ENCODE measurements around the gene NUAK2. TPM values are rescaled to one million over a fixed set of nuclear protein-coding genes. Genes with fewer than 3 reads are reported as not detected.

NUAK2 gene
- total RNA-seq, 1 experiment from 2014 or later, result 18.4 TPM

DNA sequence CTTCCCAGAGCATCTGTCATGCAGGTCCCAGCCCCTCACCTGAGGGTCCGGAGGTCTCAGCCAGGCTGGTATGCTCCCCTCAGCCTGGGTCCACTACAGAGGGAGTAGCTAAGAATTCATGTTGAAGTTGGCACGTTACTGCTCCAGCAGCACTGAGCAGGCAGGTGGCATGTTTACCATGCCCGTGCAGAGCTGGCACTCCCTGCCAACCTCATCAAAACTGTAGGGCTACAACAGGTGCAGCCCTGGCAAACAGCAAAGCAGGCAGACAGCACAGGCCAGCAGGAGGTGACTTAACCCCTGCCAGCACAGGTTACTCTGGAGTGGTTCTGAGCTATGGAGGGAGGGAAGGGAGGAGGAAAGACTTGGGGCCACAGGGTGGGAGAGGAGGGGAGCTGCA, 46.4 kb downstream of the NUAK2 start:
- DNase-seq (ENCODE audit: low spot score), result no peak

DNA sequence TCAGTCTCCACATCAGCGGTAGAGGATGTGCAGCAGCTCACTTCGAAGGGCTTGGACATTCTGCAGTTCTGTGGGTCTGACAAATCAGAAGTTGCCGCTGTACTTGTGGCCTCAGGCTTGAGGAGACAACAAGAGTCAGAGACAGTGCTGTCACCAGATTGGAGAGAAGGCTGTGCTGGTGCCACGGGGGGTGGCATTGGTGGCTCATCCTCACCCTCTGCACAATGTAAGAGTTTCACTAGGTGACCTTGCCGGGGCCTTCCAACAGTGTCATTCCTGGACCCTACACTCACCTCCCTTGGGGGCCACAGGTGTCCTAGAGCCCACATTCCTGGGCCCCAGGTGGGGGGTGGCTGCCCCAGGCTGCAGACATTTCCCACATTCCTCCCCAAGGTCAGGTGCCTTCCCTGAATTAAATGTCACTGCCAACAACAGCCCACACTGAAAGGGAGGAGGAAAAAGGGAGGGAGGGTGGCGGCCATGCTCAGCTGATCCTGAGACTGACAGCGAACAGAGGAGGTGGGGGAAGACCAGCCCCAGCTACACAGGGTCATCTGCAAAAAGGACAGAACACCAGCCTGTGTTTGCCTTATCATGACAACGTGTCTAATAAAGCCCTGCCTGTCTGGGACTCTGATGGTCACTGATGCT, 47.4 kb downstream of the NUAK2 start:
- peak; percentile 80 for DNase-seq (ENCODE audit: low spot score)

DNA sequence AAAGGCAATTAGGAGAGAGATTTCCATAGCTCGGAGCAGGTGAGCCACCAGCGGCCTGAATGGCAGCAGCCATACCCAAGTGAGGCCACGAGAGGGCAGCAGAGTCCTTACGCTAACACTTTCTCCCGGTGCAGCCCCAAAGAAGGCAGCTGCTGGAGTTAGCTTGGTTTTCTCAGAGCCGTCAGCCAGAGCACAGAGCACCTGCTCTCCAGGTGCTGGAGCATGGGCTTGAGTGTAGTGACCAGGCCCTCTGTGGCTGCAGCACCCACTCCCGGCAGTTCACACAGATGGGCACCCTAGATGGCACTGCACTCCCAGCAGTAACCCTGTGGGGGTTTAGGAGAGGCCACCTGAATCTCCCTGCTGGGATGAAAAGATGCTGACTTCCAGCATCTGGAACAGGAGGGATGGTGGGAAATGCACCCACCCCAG, 48.0 kb downstream of the NUAK2 start:
- DNase-seq (ENCODE audit: low spot score), result peak; percentile 92

DNA sequence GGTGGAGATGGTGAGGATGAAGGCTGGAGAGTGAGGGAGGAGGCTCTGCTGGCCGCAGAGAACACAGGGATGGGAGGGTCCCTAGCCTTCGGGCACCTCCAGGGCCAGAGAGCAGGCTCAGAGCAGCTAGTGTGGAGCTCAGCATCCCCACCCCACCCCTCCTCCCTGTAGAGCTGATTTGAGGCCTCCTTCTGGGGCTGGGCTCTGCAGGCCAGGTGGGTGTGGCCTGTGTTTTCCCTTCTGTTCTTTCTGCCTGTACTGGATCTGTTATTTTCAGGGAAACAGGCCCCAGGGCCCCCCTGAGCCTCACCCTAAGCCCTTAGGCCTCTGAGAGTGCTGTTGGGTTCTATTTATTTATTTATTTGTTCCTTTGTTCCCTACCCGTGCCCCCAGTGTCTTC, 49.0 kb downstream of the NUAK2 start:
- no peak for DNase-seq (ENCODE audit: low spot score)

DNA sequence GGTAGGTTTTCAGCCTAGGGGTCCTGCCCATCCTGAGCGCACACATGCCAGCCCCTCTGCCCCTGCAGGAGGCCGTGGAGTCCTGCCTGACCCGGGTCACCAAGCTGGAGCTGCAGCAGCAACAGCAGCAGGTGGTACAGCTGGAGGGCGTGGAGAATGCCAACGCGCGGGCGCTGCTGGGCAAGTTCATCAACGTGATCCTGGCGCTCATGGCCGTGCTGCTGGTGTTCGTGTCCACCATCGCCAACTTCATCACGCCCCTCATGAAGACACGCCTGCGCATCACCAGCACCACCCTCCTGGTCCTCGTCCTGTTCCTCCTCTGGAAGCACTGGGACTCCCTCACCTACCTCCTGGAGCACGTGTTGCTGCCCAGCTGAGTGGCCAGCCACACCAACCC, 49.8 kb downstream of the NUAK2 start:
- DNase-seq (ENCODE audit: low spot score), result no peak

DNA sequence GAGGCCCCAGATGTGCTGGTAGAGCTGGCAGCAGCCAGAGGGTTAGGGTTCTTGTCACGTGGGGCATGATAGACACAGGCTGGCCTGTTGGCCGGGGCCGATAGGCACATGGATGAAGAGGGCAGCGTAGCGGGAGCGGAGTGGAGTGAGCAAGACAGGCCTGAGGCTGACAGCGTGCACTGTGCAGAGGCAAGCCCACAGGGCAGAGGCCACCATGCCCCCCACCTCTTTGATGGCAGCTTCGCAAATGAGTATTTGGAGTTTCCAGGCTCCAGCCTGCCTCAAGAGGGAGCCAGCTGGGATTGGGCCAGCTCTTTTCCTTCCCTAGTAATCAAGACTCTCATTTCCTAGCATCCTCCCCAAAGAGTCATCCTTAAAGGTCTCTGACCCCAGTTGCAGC, 50.3 kb downstream of the NUAK2 start:
- DNase-seq (ENCODE audit: low spot score), result no peak

DNA sequence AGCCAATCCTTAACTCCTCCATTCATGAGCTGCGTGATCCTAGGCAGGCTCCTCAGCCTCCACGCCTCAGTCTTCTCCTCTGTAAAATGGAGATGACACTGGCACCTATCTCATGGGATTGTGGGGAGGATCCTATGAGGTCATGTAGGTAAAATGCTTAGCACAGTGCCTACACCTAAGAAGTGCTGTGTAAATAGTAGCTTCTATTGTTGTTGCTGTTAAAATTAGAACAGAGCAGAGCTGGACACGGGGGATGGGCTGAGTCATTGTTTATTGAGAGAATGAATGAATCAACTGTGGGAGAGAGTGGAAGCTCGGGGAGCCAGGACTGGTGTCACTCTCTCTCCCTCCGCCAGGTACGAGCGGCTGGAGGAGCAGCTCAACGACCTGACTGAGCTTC, 50.8 kb downstream of the NUAK2 start:
- DNase-seq (ENCODE audit: low spot score), result no peak

DNA sequence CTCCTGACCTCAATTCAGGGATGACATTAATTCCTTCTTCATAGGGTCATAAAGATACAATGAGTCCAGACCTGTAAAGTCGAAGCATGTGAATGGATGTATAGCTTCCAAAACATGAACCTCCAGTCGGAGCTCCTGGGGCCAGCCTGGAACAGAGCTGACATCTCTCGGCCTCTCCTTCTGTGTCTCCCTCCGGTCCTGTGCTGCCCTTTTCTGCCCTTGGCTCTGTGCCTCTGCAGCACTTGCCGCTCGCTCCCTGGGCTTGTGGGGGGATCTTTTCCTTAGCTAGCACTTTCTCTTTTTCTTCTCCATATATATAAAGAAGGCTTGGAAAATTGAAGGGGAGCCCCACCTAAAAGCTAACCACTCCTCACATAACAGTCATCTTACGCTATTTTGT, 51.3 kb downstream of the NUAK2 start:
- DNase-seq (ENCODE audit: low spot score), result no peak

DNA sequence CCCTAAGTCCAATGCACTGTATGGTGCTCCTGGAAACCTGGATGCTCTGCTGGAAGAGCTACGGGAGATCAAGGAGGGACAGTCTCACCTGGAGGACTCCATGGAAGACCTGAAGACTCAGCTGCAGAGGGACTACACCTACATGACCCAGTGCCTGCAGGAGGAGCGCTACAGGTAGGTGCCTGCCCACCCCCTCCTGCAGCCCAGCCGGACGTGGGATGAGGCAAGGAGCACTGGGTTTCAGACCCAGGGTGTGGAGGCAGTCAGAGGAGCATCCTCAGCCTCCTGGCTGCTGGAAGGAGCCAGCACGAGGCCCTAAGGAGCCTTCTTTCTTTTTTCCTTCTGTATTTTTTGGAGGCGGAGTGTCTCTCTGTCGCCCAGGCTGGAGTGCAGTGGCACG, 51.8 kb downstream of the NUAK2 start:
- no peak for DNase-seq (ENCODE audit: low spot score)

DNA sequence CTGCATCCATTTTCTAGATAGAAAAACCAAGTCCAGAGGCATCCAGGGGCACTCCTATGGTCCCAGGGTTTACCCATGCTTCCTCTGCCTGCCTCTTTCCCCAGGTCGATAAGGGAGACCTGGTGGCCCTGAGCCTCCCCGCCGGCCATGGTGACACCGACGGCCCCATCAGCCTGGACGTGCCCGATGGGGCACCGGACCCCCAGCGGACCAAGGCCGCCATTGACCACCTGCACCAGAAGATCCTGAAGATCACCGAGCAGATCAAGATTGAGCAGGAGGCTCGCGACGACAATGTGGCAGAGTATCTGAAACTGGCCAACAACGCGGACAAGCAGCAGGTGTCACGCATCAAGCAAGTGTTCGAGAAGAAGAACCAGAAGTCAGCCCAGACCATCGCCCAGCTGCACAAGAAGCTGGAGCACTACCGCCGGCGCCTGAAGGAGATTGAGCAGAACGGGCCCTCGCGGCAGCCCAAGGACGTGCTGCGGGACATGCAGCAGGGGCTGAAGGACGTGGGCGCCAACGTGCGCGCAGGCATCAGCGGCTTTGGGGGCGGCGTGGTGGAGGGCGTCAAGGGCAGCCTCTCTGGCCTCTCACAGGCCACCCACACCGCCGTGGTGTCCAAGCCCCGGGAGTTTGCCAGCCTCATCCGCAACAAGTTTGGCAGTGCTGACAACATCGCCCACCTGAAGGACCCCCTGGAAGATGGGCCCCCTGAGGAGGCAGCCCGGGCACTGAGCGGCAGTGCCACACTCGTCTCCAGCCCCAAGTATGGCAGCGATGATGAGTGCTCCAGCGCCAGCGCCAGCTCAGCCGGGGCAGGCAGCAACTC, 52.5 kb downstream of the NUAK2 start:
- no peak for DNase-seq (ENCODE audit: low spot score)

DNA sequence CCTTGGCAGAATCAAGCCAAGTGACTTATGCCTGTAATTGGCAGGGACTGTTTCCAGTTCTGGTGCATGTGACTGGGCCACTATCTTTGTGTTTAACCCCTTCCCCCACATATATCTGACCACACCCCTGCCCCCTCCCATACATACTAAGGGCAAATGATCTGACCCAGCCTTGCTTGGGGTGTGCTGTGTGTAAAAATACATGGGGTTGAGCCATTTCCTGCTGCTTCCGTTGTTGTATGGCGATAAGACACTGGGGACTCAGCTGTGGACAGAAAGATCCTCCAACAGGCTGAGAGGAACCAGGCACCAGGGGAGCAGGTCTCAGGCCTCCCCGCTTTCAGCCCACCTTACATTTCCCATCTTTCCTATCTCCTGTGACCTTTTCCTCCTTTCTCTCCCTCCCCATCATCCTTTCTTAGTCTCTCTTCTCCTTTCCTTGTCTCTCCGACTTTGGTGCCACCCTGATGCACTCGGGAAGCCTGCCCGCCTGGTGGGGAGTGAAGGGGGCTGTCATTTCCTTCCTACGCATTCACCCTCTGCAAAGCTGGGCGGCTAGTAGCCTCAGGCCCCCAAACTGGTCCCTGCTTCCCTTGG, 54.1 kb downstream of the NUAK2 start:
- no peak for DNase-seq (ENCODE audit: low spot score)

DNA sequence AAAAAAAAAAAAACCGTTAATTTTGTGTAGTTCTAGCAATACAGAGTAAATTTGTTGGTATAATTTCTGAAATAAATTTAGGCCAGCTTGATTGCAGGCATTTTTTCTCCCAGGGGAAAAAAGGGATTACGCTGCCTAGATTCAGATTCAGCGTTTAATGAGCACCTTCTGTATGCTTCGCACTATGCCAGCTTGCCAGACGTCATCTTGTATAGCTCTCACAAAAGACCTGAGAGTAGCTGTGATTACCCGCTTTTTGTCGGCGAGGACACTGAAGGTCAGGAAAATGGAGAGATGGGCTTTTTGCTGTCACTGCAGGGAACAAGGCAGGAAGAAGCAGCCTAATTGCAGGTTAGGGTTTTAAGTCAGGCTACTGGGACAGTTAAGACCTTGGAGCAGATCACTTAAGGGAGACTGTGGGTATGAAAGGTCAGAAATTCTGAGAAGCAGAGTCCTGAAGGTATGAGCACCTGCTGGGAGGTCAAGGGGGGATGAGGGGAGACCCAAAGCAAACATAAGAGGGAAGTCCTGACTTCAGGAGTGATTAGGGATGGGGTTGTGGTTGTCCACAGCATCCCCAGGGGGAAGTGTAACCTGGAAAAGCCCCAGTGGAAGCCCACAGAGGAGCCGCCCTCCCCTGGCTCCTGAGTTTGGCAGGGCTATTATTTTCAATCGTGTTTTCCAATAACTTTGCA, 54.8 kb downstream of the NUAK2 start:
- DNase-seq (ENCODE audit: low spot score), result no peak

DNA sequence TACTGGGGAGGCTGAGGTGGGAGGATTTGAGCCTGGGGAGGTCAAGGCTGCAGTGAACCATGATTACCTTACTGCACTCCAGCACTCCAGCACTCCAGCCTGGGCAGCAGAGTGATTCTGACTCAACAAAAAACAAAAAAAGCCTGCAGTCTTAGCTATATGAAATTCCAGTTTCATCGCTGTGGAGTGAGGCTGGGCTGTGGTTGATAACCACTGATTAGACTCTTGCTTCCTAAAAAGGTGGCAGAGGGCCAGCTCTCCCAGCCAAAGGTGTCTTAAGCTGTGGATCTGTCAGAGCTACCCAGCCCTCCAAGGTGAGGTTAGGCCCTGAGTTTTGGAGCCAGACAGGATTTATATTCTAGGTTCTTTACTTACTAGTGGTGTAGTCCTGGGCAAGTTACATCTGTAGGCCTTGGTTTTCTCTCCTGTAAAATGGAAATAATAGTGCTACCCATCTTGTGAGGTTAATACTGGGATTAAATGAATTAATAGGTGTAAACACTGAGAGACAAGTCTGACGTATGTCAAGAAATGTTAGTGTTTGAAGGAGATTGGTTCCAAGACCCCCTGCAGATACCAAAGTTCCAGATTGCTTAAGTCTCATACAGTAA, 57.9 kb downstream of the NUAK2 start:
- DNase-seq (ENCODE audit: low spot score), result peak; percentile 79

DNA sequence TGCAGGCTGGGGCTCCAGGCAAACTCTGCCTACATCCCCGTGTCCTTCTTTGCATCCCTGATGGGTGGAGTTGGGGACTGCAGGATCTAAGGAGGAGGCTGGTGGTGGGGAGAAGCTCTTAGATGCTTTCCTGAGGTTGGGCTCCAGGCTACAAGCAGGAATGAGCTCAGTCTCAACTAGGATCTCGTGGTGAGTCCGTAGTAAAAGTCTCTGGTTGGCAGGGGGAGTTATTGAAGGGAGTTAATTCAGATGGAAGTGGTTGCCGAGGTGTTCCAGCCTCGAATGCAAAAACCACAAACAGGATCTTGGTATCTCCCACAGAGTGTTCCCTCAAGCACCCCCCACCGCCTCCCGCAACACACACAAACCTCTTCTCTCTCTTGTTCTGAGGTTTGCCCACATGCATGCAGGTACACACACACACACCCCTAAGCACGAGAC, 58.8 kb downstream of the NUAK2 start:
- DNase-seq (ENCODE audit: low spot score), result peak; percentile 60

DNA sequence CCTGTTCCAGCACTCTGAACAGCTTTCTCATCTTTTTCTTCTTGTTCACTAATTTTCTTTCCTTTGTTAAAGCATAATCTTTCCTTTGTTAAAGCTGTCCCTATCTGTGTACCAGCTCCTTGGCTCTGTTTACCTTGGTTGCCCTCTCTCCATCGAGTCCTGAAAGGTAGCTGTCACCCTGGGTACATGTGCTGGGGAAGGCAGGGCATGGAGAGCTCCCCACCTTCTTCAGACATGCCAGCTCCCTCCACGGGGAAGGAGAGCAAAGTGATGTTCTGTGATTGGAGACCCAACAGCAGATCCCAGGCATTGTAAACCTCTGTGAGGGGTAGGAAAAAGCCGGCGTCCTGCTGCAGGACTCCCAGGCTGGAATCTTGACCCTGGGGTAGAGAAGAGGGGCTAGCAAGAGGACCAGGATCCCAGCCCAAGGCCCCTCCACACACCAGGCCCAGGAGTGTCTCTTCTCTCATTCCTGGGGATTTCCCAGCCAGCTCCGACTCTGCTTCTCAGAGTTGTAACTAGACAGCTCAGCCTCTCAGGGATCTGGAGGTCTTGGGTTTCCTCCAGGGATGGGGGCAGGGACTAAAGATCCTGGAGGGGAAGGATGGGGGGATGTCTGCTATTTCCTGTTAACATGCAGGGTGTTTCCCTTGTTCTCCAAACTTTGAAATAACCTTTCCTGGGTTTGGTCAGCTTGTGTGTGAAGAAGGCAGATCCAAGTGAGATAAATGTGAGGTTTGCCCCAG, 59.4 kb downstream of the NUAK2 start:
- peak; percentile 77 for DNase-seq (ENCODE audit: low spot score)

DNA sequence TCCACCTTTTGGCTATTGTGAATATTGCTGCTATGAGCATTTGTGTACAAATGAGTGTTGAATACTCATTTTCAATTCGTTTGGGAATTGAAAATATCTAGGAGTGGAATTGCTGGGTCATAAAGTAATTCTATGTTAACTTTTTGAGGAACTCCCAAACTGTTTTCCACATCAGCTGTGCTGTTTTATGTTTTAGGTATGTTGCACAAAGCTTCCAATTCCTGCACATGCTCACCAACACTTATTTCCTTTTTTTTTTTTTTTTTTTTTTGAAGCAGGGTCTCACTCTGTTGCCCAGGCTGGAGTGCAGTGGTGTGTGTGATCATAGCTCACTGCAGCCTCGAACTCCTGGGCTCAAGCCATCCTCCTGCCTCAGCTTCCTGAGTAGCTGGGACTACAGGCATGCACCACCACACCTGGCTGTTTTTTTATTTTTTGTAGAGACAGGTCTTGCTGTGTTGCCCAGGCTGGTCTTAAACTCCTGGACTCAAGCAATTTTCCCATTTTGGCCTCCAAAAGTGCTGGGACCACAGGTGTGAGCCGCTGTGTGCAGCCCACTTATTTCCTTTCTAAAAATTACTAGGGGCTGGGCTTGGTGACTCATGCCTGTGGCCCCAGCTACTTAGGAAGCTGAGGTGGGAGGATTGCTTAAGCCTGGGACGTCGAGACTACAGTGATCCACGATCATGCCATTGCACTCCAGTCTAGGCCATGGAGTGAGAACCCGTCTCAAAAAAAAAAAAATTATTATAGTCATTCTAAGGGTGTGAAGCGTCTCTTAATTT, 60.4 kb downstream of the NUAK2 start:
- peak; percentile 76 for DNase-seq (ENCODE audit: low spot score)

DNA sequence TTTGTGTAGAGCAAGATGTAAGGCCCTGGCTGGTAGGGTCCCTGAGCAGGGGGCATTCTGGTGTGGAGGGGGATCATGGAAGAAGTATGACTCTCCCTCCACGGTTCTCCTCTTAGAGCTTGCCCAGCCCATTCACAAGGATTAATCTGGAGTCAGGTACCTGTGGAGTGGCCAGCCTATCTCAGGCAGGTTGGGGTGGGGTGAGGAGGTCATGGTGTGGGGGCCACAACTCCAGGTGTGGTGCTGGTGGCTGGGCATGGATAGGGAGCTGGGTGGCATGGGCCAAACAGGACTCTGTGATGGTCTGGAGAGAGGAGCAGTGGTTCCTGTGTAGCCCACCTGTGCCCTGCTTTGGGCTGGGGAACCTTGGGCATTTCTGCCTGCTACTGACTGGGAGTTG, 61.5 kb downstream of the NUAK2 start:
- no peak for DNase-seq (ENCODE audit: low spot score)

DNA sequence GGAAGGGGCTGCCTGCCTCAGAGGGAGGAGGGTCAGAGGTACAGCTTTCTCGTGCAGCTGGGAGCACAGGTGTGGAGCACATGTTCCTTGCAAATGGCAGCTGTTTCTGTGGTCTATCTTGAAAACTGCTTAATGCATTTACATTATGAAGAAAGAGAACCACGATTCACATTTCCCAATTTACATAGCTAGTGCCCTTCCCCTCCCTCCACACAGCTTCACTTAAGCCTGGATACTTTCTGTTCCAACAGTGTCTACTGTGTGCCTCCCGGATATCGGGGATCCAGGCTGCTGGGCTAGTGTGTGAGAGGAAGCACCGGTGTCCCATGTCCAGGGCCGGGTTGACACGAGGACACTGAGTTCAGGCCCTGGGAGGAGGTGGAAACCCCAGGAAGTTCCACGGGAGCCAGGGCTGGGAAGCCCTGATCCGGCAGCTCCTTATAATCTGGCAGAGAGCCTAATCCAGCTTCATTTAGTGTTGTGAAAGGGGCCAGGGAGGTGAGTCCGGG, 62.2 kb downstream of the NUAK2 start:
- no peak for DNase-seq (ENCODE audit: low spot score)

DNA sequence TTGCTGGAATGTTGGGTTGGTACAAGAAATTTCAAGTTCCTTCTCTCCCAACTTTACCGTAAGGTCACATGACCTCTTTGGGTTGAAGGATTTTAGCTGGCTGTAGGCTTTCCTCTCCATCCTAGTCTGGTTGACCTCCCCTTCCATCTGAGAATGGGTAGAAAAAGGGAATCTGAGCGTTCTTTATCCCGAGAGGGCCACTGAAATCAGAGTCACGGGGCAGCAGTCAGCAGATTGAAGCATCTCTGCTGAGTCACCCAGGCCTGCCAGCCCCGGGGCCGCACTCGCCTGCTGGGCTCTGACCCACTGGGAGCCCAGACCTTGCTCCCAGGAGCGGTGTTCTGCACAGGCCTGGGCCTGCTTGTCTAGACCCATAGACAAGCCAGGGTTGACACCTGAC, 62.8 kb downstream of the NUAK2 start:
- peak; percentile 84 for DNase-seq (ENCODE audit: low spot score)

DNA sequence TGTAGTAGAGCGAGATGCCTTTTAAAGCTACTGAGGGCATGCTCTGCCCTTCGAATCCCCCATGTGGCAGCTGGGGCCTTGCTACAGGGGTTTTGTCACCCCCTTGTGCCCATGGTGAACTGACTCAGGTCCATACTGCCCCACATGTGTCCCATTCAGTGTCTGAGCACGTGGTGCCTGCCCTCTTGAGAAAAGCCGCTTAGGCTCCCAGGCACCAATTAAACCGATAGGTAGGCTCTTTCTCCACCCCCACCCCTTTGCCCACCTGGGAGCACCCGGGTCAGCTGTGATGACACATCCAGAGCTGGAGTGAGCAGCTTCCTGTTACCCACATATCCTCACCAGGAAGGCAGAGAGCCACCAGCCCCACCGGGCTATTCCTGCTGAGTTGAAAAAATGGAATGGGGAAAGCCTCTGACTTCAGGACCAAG, 63.3 kb downstream of the NUAK2 start:
- DNase-seq (ENCODE audit: low spot score), result peak; percentile 63

Measured in A172 (cell line).